H1 (cell line): ENCODE measurements around the gene CAMTA1. TPM values are rescaled to one million over a fixed set of nuclear protein-coding genes. Genes with fewer than 3 reads are reported as not detected.
A peak's percentile ranks its signal among the peaks of the same experiment; 100 is the strongest.

Source experiments
- CTCF ChIA-PET: fragments of 300-600 bp; sonication (Branson Sonifier 250); formaldehyde crosslinking; loops from one replicate; lab custom pipeline; 2021; ENCODE audit not compliant: partially characterized antibody; lab: Charles Lee
- POLR2A ChIA-PET: fragments of 300-600 bp; sonication (Branson Sonifier 250); formaldehyde crosslinking; loops from one replicate; lab custom pipeline; 2021; ENCODE audit warnings: inconsistent platforms; ENCODE audit not compliant: partially characterized antibody; lab: Charles Lee
- DNase-seq, 2 experiments: peaks; one replicate each; pipeline versions ENCODE4 v3.0.0 to v3.0.0-alpha.2; 2010 to 2022; ENCODE audit warnings: low spot score in 2 of 2, low read depth in 1 of 2, mixed read lengths in 1 of 2
- FAIRE-seq: peaks from 2 replicates; lab custom pipeline; 2011; peaks lifted over from hg19 to GRCh38; lab: Jason Lieb, UNC
- H2AFZ ChIP-seq: 2 replicates; pipeline ENCODE4 v1.8.1; 2012; ENCODE audit warnings: low read length, inconsistent platforms
- H2AK5ac ChIP-seq: 2 replicates; pipeline ENCODE4 v1.6.1; 2013; ENCODE audit warnings: low read depth, low read length
- H2BK120ac ChIP-seq: replicated peaks from 2 replicates; pipeline ENCODE3; 2013; ENCODE audit warnings: low read depth, low read length, inconsistent platforms
- H2BK12ac ChIP-seq: 2 replicates; pipeline ENCODE4 v1.6.1; 2013; ENCODE audit warnings: low read depth, low read length
- H2BK15ac ChIP-seq: 2 replicates; pipeline ENCODE4 v1.6.1; 2013; ENCODE audit warnings: low read length
- H2BK20ac ChIP-seq: 2 replicates; pipeline ENCODE4 v1.6.1; 2013; ENCODE audit warnings: low read length
- H2BK5ac ChIP-seq: 2 replicates; pipeline ENCODE4 v1.6.1; 2013; ENCODE audit warnings: low read depth, low read length
- H3K14ac ChIP-seq: 2 replicates; pipeline ENCODE4 v1.6.1; 2013; ENCODE audit warnings: inconsistent platforms; ENCODE audit not compliant: insufficient read length
- H3K18ac ChIP-seq: 2 replicates; pipeline ENCODE4 v1.6.1; 2013; ENCODE audit warnings: low read length; ENCODE audit errors: extremely low read depth
- H3K23ac ChIP-seq: 2 replicates; pipeline ENCODE4 v1.6.1; 2013; ENCODE audit warnings: inconsistent platforms; ENCODE audit not compliant: insufficient read length
- H3K23me2 ChIP-seq: 2 replicates; pipeline ENCODE4 v1.6.1; 2013; ENCODE audit warnings: low read depth, low read length
- H3K27ac ChIP-seq: 2 replicates; pipeline ENCODE4 v1.6.1; 2011; ENCODE audit warnings: low read depth, low read length, inconsistent platforms
- H3K27me3 ChIP-seq, 4 experiments: replicated peaks in 1 of 4; 1 replicate in 1 of 4; 2 replicates in 3 of 4; pipeline versions ENCODE4 v1.6.1 to v1.8.1; 2011 to 2013; ENCODE audit warnings: low read length in 3 of 4, mild to moderate bottlenecking in 3 of 4, inconsistent platforms in 2 of 4, mixed read lengths in 2 of 4, moderate library complexity in 1 of 4; ENCODE audit not compliant: control insufficient read depth in 3 of 4, insufficient read depth in 3 of 4; ENCODE audit errors: extremely low read depth in 1 of 4
- H3K36me3 ChIP-seq, 4 experiments: 2 replicates each; pipeline versions ENCODE4 v1.6.1 to v1.8.1; 2011 to 2013; ENCODE audit warnings: mild to moderate bottlenecking in 4 of 4, low read length in 3 of 4, moderate library complexity in 2 of 4, control low read depth in 1 of 4, inconsistent platforms in 1 of 4; ENCODE audit not compliant: insufficient read depth in 4 of 4, control insufficient read depth in 2 of 4
- H3K4ac ChIP-seq: replicated peaks from 2 replicates; pipeline ENCODE3; 2013; ENCODE audit warnings: low read length, low read depth, mixed read lengths, inconsistent platforms; ENCODE audit not compliant: insufficient read length
- H3K4me1 ChIP-seq, 4 experiments: replicated peaks in 1 of 4; 1 replicate in 1 of 4; 2 replicates in 3 of 4; pipeline versions ENCODE4 v1.6.1 to v1.8.1; 2011 to 2013; ENCODE audit warnings: low read length in 3 of 4, inconsistent platforms in 2 of 4, mixed read lengths in 1 of 4; ENCODE audit not compliant: insufficient read depth in 4 of 4, control insufficient read depth in 3 of 4
- H3K4me2 ChIP-seq, 2 experiments: 2 replicates each; pipeline versions ENCODE4 v1.6.1 to v1.8.1; 2011 to 2013; ENCODE audit warnings: low read depth in 2 of 2, low read length in 2 of 2, control low read depth in 1 of 2, inconsistent platforms in 1 of 2, mild to moderate bottlenecking in 1 of 2; ENCODE audit not compliant: insufficient read depth in 1 of 2
- H3K4me3 ChIP-seq, 4 experiments: fragments of 200-600, 300-600 bp in 1 of 4; sonication (generic), shearing (Covaris generic), sonication (Bioruptor Twin) in 1 of 4; 2 replicates each; pipeline versions ENCODE4 v1.5.1 to v1.8.1; 2011 to 2016; ENCODE audit warnings: low read length in 4 of 4, low read depth in 3 of 4, control low read depth in 2 of 4, inconsistent platforms in 2 of 4, mild to moderate bottlenecking in 2 of 4, mixed read lengths in 1 of 4, moderate library complexity in 1 of 4; ENCODE audit not compliant: insufficient read depth in 2 of 4; ENCODE audit errors: extremely low read depth in 1 of 4
- H3K56ac ChIP-seq: replicated peaks from 2 replicates; pipeline ENCODE3; 2013; ENCODE audit warnings: low read depth, mild to moderate bottlenecking, mixed read lengths, low read length, inconsistent platforms; ENCODE audit not compliant: insufficient read length
- H3K79me1 ChIP-seq: 2 replicates; pipeline ENCODE4 v1.6.1; 2013; ENCODE audit warnings: low read depth, low read length, control low read depth
- H3K79me2 ChIP-seq, 2 experiments: 2 replicates each; pipeline versions ENCODE4 v1.6.1 to v1.8.1; 2012 to 2013; ENCODE audit warnings: low read length in 2 of 2, mild to moderate bottlenecking in 2 of 2, inconsistent platforms in 1 of 2; ENCODE audit not compliant: insufficient read depth in 2 of 2, control insufficient read depth in 1 of 2
- H3K9ac ChIP-seq, 4 experiments: replicated peaks in 1 of 4; 1 replicate in 1 of 4; 2 replicates in 3 of 4; pipeline versions ENCODE4 v1.6.1 to v1.8.1; 2011 to 2013; ENCODE audit warnings: low read depth in 3 of 4, low read length in 3 of 4, control low read depth in 2 of 4, mild to moderate bottlenecking in 2 of 4, moderate library complexity in 2 of 4, inconsistent platforms in 1 of 4; ENCODE audit errors: extremely low read depth in 1 of 4
- H3K9me3 ChIP-seq, 2 experiments: 2 replicates each; pipeline versions ENCODE4 v1.6.1 to v1.8.1; 2012 to 2013; ENCODE audit warnings: mild to moderate bottlenecking in 2 of 2, moderate library complexity in 2 of 2, control low read depth in 1 of 2, inconsistent platforms in 1 of 2, low read depth in 1 of 2, low read length in 1 of 2, mixed read lengths in 1 of 2; ENCODE audit not compliant: insufficient read depth in 2 of 2
- H4K20me1 ChIP-seq, 2 experiments: replicated peaks in 1 of 2; 2 replicates each; pipeline versions ENCODE3 to v1.8.1; 2011 to 2013; ENCODE audit warnings: inconsistent platforms in 2 of 2, low read length in 2 of 2, mild to moderate bottlenecking in 1 of 2; ENCODE audit not compliant: insufficient read depth in 2 of 2, control insufficient read depth in 1 of 2
- H4K5ac ChIP-seq: 2 replicates; pipeline ENCODE4 v1.6.1; 2013; ENCODE audit warnings: low read length, low read depth, mixed read lengths, inconsistent platforms; ENCODE audit not compliant: insufficient read length
- H4K8ac ChIP-seq: 2 replicates; pipeline ENCODE4 v1.8.0; 2013; ENCODE audit warnings: mild to moderate bottlenecking, moderate library complexity, low read length, inconsistent platforms; ENCODE audit not compliant: insufficient read depth; ENCODE audit errors: extremely low read depth
- H4K91ac ChIP-seq: replicated peaks from 2 replicates; pipeline ENCODE3; 2013; ENCODE audit warnings: low read length, mixed read lengths, inconsistent platforms; ENCODE audit not compliant: insufficient read length
- BRCA1 ChIP-seq: IDR thresholded peaks from 2 replicates; pipeline ENCODE4 v1.6.1; 2012; ENCODE audit warnings: low read depth, low read length, improper control_type of control experiment
- CBX8 ChIP-seq: fragments of 300-800, 300-1000 bp; sonication (generic); IDR thresholded peaks from 2 replicates; pipeline ENCODE4 v1.7.1; 2016; ENCODE audit warnings: low read depth, low read length, borderline replicate concordance
- CTCF ChIP-seq, 3 experiments: IDR thresholded peaks; 1 replicate in 2 of 3; 2 replicates in 1 of 3; pipeline versions ENCODE4 v1.5.1 to v1.6.1; 2011; ENCODE audit warnings: low read length in 3 of 3, mild to moderate bottlenecking in 3 of 3, inconsistent platforms in 2 of 3, low read depth in 1 of 3, moderate library complexity in 1 of 3; ENCODE audit not compliant: insufficient read depth in 1 of 3; ENCODE audit errors: control extremely low read depth in 1 of 3
- PHF8 ChIP-seq: fragments of 200-600 bp; sonication (generic); conservative IDR thresholded peaks from 2 replicates; pipeline ENCODE4 v1.7.1; 2012; ENCODE audit warnings: low read depth, mild to moderate bottlenecking, inconsistent platforms, low read length, moderate library complexity
- RAD21 ChIP-seq, 2 experiments: IDR thresholded peaks in 1 of 2; conservative IDR thresholded peaks in 1 of 2; 2 replicates each; pipeline ENCODE4 v1.6.1; 2011; ENCODE audit warnings: low read depth in 2 of 2, low read length in 2 of 2, improper control_type of control experiment in 1 of 2, inconsistent platforms in 1 of 2, mild to moderate bottlenecking in 1 of 2, moderate library complexity in 1 of 2
- WGBS, 2 experiments: shearing (Covaris generic) in 1 of 2; methylation state at CpG; one replicate each; pipeline versions ENCODE4 v1.1.6 to v1.1.7; 2013 to 2015; ENCODE audit warnings: low lambda C conversion rate in 2 of 2, mixed read lengths in 2 of 2, inconsistent platforms in 1 of 2, low coverage in 1 of 2, missing lambda C conversion rate in 1 of 2; ENCODE audit not compliant: insufficient replicate concordance in 2 of 2, insufficient coverage in 1 of 2, insufficient read length in 1 of 2; ENCODE audit errors: extremely low coverage in 1 of 2, missing lambda C conversion rate in 1 of 2; 5-methylcytosine and 5-hydroxymethylcytosine counted together
- polyA plus RNA-seq, 7 experiments: library from polyadenylated mRNA; depleted of rRNA in 3 of 7; stranded (reverse) in 5 of 7; unstranded in 2 of 7; fragments of >200 nt in 5 of 7; fragments of 200-250 nt in 2 of 7; gene quantifications; 1 replicate in 5 of 7; 2 replicates in 1 of 7; 4 replicates in 1 of 7; pipeline versions ENCODE4 v1.2.1 to v1.2.3, GENCODE V29; 2011 to 2013; ENCODE audit warnings: missing spikeins in 2 of 7, mixed read lengths in 2 of 7
- total RNA-seq: library from RNA; stranded (reverse); fragmentation: NEBNext Ultra II Directional; extraction: Animal tissue kit (Norgen Biotek cat#: 25700); gene quantifications from 2 replicates; pipeline ENCODE4 v1.2.1, GENCODE V29; 2021

Gene CAMTA1
- total and polyA plus RNA-seq, 2 of the 8 experiments (the other 6 are each of a cell fraction or from before 2014, with no cell fraction given): 65.0 to 119 TPM

- H2BK20ac ChIP-seq: no peak overlapping the region
- H3K9me3 ChIP-seq: no peaks in the 10 kb centered on the region
- H2BK12ac ChIP-seq: no peak overlapping the region
- WGBS, 2 experiments: 79% methylated on average over 4 of the region's 7 CpGs; no CpG with 5 or more reads in 1 of the 2 experiments
- TF ChIP-seq PHF8 (no peak), CBX8 (no peak), CTCF (IDR thresholded peaks at IDR 0.05; ENCODE audit: control extremely low read depth in 1 of 3, insufficient read depth in 1 of 3, low read depth in 1 of 3, low read length in 3 of 3) (peak in 2 of 3 experiments; percentile 17; a peak in 2 of 4 replicates), RAD21 (IDR thresholded peaks at IDR 0.05 in 1 of 2, conservative IDR thresholded peaks at IDR 0.05 in 1 of 2; ENCODE audit: low read depth in 2 of 2, low read length in 2 of 2) (peak in 1 of 2 experiments; percentile 19; a peak in 1 of 4 replicates), BRCA1 (no peak)
- no peak for FAIRE-seq
- H2BK15ac ChIP-seq: no peak overlapping the region
- no peak overlapping the region for H3K4me2 ChIP-seq
- H2AK5ac ChIP-seq: no peak overlapping the region
- no peak overlapping the region for H2BK120ac ChIP-seq
- DNase-seq: no peak
- ChIA-PET POLR2A (no interaction called here), CTCF (interaction anchor here (0.8 to 9.9 kb wide), 4 partner anchors 22 to 110 kb away, joined by 3 to 97 read pairs (median 4); no protein-coding TSS in a partner anchor)
- H3K9ac ChIP-seq: no peak overlapping the region
- no peaks in the 10 kb centered on the region for H3K79me1 ChIP-seq
- H3K4me3 ChIP-seq: no peak overlapping the region
- H3K23me2 ChIP-seq: no peaks in the 10 kb centered on the region
- H3K79me2 ChIP-seq: no peaks in the 10 kb centered on the region
- peak overlapping the region; percentile 53; the same call in 1 of the 2 replicates for H4K8ac ChIP-seq
- H2AFZ ChIP-seq: no peak overlapping the region
- H3K36me3 ChIP-seq: no peaks in the 10 kb centered on the region
- H3K4ac ChIP-seq: no peak overlapping the region
- no peak overlapping the region for H2BK5ac ChIP-seq
- peaks cover 0 to 2% of the 10 kb centered on the region in 2 experiments for H4K20me1 ChIP-seq
- H3K4me1 ChIP-seq: peaks cover 0 to 3% (median 0%) of the 10 kb centered on the region in 4 experiments; a peak in 3 of 7 replicates
- no peak overlapping the region for H3K23ac ChIP-seq
- H3K56ac ChIP-seq: no peak overlapping the region
- H4K91ac ChIP-seq: no peak overlapping the region
- no peak overlapping the region for H3K14ac ChIP-seq
- H3K27me3 ChIP-seq: no peaks in the 10 kb centered on the region
- H3K27ac ChIP-seq: no peak overlapping the region
- H3K18ac ChIP-seq: no peak overlapping the region
- H4K5ac ChIP-seq: no peak overlapping the region
Observed at GRCh38 chr1:7449750-7450149, 664.5 kb downstream of the CAMTA1 start.
